CD4-positive, alpha-beta memory T cell (primary cell): ENCODE data around the gene ALMS1. TPM values are rescaled to one million over a fixed set of nuclear protein-coding genes. Genes with fewer than 3 reads are reported as not detected.
"Not testable (repeated sequence)": the region's sequence is repeated elsewhere in the genome, so short reads cannot be mapped to it uniquely, and the experiment has no call there.

Experiments
- CTCF ChIA-PET: fragments of 350-600 bp; sonication (Branson Sonifier 250); formaldehyde crosslinking; loops from one replicate; lab custom pipeline; 2021; ENCODE audit warnings: inconsistent platforms; ENCODE audit not compliant: partially characterized antibody; lab: Charles Lee
- POLR2A ChIA-PET: fragments of 350-600 bp; sonication (Branson Sonifier 250); formaldehyde crosslinking; loops from one replicate; lab custom pipeline; 2021; ENCODE audit not compliant: partially characterized antibody; lab: Charles Lee
- DNase-seq, 5 donors: peaks; one replicate each; pipeline versions ENCODE4 v3.0.0 to v3.0.0-alpha.2; 2020 to 2022; ENCODE audit warnings: mixed read lengths in 1 of 5
- H3K27ac ChIP-seq: one replicate; pipeline ENCODE4 v1.7.0; 2013; ENCODE audit warnings: low read depth, low read length
- H3K27me3 ChIP-seq: 2 replicates; pipeline ENCODE4 v1.7.0; 2013; ENCODE audit warnings: mild to moderate bottlenecking, low read length, moderate library complexity; ENCODE audit not compliant: insufficient read depth
- H3K36me3 ChIP-seq: 2 replicates; pipeline ENCODE4 v1.7.0; 2013; ENCODE audit warnings: mild to moderate bottlenecking, low read length, moderate library complexity; ENCODE audit not compliant: insufficient read depth
- H3K4me1 ChIP-seq: 2 replicates; pipeline ENCODE4 v1.7.0; 2013; ENCODE audit warnings: mild to moderate bottlenecking, low read length, moderate library complexity; ENCODE audit not compliant: insufficient read depth
- H3K4me3 ChIP-seq, 2 donors: one replicate each; pipeline ENCODE4 v1.7.0; 2013; ENCODE audit warnings: low read length in 2 of 2, mild to moderate bottlenecking in 1 of 2
- H3K9me3 ChIP-seq, 2 donors: one replicate each; pipeline ENCODE4 v1.7.0; 2013; ENCODE audit warnings: low read length in 2 of 2, control low read depth in 1 of 2; ENCODE audit not compliant: control insufficient read depth in 1 of 2
- H3K27ac Mint-ChIP-seq, 7 donors: one replicate each; pipeline ENCODE4 v1.8.0; 2020 to 2021; ENCODE audit warnings: mixed read lengths in 7 of 7, mild to moderate bottlenecking in 6 of 7, inconsistent platforms in 3 of 7, moderate library complexity in 3 of 7
- H3K27me3 Mint-ChIP-seq, 2 donors: one replicate each; pipeline ENCODE4 v1.8.0; 2020 to 2021; ENCODE audit warnings: mixed read lengths in 2 of 2
- H3K36me3 Mint-ChIP-seq, 2 donors: one replicate each; pipeline ENCODE4 v1.8.0; 2020 to 2021; ENCODE audit warnings: mixed read lengths in 2 of 2, inconsistent platforms in 1 of 2, mild to moderate bottlenecking in 1 of 2
- H3K4me1 Mint-ChIP-seq, 4 donors: one replicate each; pipeline ENCODE4 v1.8.0; 2020 to 2021; ENCODE audit warnings: mixed read lengths in 4 of 4, mild to moderate bottlenecking in 1 of 4
- H3K4me3 Mint-ChIP-seq, 8 donors: one replicate each; pipeline ENCODE4 v1.8.0; 2020 to 2021; ENCODE audit warnings: mixed read lengths in 8 of 8, mild to moderate bottlenecking in 7 of 8, moderate library complexity in 6 of 8, inconsistent platforms in 3 of 8
- H3K9me3 Mint-ChIP-seq, 8 donors: one replicate each; pipeline ENCODE4 v1.8.0; 2020 to 2021; ENCODE audit warnings: mixed read lengths in 8 of 8, mild to moderate bottlenecking in 5 of 8, inconsistent platforms in 3 of 8, moderate library complexity in 1 of 8
- intact Hi-C: fragments of 100-400 bp; cut with micrococcal nuclease; formaldehyde crosslinking; loops from one replicate; pipeline ENCODE4 v1.15.1; 2023
- polyA plus RNA-seq, 2 donors: library from polyadenylated mRNA; unstranded; fragments of 300-500 nt; fragmentation: Illumina TruSeq; gene quantifications; one replicate each; pipeline ENCODE4 v1.2.3, GENCODE V29; 2021
- total RNA-seq, 2 experiments: library from RNA; stranded (reverse); gene quantifications; one replicate each; pipeline ENCODE4 v1.2.3, GENCODE V29; 2021

The ALMS1 gene
- total and polyA plus RNA-seq, 4 experiments from 2014 or later, result 0.83 to 42.9 (median 19.5) TPM

DNA sequence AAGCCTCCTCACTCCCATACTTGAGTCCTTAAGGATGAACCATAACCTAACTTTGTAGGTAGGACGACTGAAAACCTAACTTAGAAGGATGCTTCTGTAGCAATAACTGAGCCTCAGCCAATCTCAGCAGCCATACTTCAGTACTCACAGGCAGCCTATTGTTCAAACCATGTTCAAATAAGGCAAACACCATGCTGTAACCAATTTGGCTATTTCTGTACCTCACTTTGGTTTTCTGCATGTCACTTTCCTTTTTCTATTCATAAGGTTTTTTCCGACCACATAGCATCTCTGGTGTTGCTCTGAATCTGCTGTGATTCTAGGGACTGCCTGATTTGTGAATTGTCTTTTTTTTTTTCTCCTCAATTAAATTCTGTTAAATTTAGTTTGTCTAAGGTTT lies 242.9 kb downstream of the ALMS1 start:
- CTCF ChIA-PET, H3K4me1 ChIP-seq, POLR2A ChIA-PET, H3K27ac Mint-ChIP-seq, H3K36me3 ChIP-seq, intact Hi-C loops, H3K27ac ChIP-seq, H3K36me3 Mint-ChIP-seq, H3K4me1 Mint-ChIP-seq, H3K27me3 ChIP-seq, H3K4me3 Mint-ChIP-seq, DNase-seq, H3K27me3 Mint-ChIP-seq, H3K9me3 ChIP-seq, H3K4me3 ChIP-seq: not testable (repeated sequence)
- H3K9me3 Mint-ChIP-seq, result peaks cover 0 to 17% (median 5%) of the 10 kb centered on the region in 8 donors

DNA sequence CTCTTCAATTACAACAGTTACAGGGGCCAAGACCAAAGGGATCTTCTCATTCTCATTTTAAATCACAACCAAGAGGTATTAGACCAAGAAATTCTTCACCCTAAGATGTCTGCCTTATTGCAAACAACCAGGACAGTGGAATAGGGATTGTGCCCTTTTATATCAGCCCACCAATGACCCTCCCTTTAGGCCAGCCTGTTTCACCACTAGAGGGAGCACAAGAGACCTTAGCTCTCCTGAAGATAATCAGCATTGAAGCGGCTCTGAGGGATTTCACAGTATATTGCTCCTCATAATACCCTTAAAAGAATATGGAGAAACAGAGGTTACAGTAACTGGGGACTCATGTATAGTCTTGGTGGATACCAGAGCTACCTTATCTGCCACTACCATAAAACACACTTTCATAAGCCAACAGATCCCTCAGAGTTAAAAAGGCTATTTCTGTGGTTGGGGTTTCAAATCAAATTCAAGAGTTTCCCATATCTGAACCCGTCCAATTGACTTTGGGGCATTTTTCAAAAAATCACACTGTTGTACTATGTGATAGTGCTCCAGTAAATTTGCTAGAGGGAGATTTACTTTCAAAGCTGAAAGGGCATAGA lies 245.1 kb downstream of the ALMS1 start:
- H3K27ac Mint-ChIP-seq, H3K4me3 Mint-ChIP-seq: not testable (repeated sequence)

DNA sequence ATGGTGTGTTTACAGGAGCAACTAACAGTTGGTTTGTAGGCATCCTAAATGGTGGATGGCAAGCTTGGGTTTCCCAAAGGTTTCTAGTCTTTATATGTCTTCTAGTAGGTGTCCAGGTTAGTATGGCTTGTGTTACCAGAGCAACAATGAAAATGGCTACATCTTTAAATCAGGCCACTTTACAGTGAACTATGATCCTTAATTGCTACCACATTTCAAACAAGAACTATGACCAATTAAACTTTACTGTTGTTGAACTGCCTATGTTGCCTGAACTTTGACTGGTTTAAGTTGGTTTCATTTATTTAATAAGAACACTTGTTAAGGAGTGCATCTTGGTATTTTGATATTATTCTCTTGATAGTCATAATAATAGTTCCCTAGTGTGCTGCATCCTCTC lies 251.3 kb downstream of the ALMS1 start:
- intact Hi-C loops, H3K36me3 Mint-ChIP-seq, H3K9me3 ChIP-seq, H3K4me3 ChIP-seq, H3K27ac ChIP-seq, H3K4me1 ChIP-seq, H3K4me3 Mint-ChIP-seq, H3K36me3 ChIP-seq, POLR2A ChIA-PET, H3K27me3 Mint-ChIP-seq, DNase-seq, H3K27ac Mint-ChIP-seq, CTCF ChIA-PET, H3K4me1 Mint-ChIP-seq, H3K27me3 ChIP-seq: not testable (repeated sequence)
- H3K9me3 Mint-ChIP-seq, result peaks cover 0 to 18% (median 4%) of the 10 kb centered on the region in 8 donors

More for the DNA sequence above, 245.1 kb downstream of the ALMS1 start:
- H3K4me3 ChIP-seq, H3K27ac ChIP-seq, POLR2A ChIA-PET, H3K27me3 Mint-ChIP-seq, H3K36me3 ChIP-seq, intact Hi-C loops, H3K36me3 Mint-ChIP-seq, H3K9me3 ChIP-seq, H3K27me3 ChIP-seq, H3K4me1 ChIP-seq, H3K4me1 Mint-ChIP-seq: not testable (repeated sequence)
- H3K9me3 Mint-ChIP-seq, result peaks cover 0 to 17% (median 5%) of the 10 kb centered on the region in 8 donors
- DNase-seq, result peak in 4 of 5 donors; percentile 2 to 9 (median 5)
- CTCF ChIA-PET, result interaction anchor here (1.0 to 1.4 kb wide), 3 partner anchors 11 to 62 kb away, joined by 3 to 4 read pairs (median 3); partner anchors contain the start of gene NAT8

DNA sequence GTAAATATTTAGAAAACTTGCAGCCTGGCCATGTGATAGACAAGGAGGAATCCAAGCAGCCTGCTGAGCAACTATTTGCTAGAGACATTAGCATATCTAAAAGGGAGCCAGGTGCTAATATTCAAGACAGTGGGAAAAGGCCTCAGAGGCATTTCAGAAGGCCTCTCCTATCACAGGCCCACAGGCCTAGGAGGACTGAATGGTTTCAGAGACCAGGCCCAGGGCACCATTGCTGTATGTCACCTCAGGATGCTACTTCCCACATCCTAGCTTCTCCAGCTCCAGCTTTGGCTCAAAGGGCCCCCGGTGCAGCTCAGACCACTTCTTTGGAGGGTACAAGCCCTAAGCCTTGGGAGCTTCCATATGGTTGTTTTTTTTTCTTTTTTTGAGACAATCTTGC lies 252.8 kb downstream of the ALMS1 start:
- no peak for DNase-seq
- Mint-ChIP-seq H3K27ac (no peak overlapping the region), H3K27me3 (peaks cover 4 to 7% of the 10 kb centered on the region in 2 donors), H3K4me3 (no peak overlapping the region), H3K9me3 (peaks cover 0 to 18% (median 4%) of the 10 kb centered on the region in 8 donors), H3K36me3 (no peaks in the 10 kb centered on the region), H3K4me1 (no peaks in the 10 kb centered on the region)
- ChIA-PET POLR2A (no interaction called here), CTCF (no interaction called here)
- no peaks in the 10 kb centered on the region for H3K27me3 ChIP-seq
- no peak overlapping the region for H3K27ac ChIP-seq
- no peaks in the 10 kb centered on the region for H3K4me1 ChIP-seq
- intact Hi-C loops, result no loop called here
- no peak overlapping the region for H3K4me3 ChIP-seq
- H3K9me3 ChIP-seq, result peaks cover 0 to 5% of the 10 kb centered on the region in 2 donors
- no peaks in the 10 kb centered on the region for H3K36me3 ChIP-seq

DNA sequence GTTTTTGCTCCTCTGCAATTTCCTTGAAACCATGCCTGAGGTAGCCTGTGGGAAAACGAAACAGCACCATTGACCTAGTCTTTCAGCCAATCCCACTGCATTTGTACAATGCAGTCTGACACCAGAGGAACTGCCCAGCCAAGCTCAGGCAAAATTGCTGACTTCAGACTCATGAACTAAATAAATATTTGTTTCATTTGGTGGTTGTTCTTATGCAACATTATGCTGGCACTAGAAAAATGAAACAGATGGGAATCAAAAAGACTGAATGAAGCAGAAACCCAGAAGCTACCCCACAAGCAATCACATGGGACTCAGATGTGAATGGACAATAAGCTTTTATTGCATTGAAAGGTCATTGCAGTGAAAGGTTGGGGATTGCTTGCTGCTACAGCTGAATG lies 254.9 kb downstream of the ALMS1 start:
- Histone ChIP-seq H3K36me3 (no peaks in the 10 kb centered on the region), H3K4me1 (no peaks in the 10 kb centered on the region), H3K4me3 (no peak overlapping the region), H3K9me3 (peaks cover 0 to 5% of the 10 kb centered on the region in 2 donors), H3K27ac (no peak overlapping the region), H3K27me3 (no peaks in the 10 kb centered on the region)
- no peaks in the 10 kb centered on the region for H3K4me1 Mint-ChIP-seq
- intact Hi-C loops, result no loop called here
- DNase-seq, result no peak
- POLR2A ChIA-PET, result no interaction called here
- H3K27me3 Mint-ChIP-seq, result peaks cover 4 to 19% of the 10 kb centered on the region in 2 donors
- CTCF ChIA-PET, result no interaction called here
- H3K4me3 Mint-ChIP-seq, result no peak overlapping the region
- peaks cover 0 to 18% (median 5%) of the 10 kb centered on the region in 8 donors for H3K9me3 Mint-ChIP-seq
- H3K36me3 Mint-ChIP-seq, result no peaks in the 10 kb centered on the region
- H3K27ac Mint-ChIP-seq, result no peak overlapping the region

DNA sequence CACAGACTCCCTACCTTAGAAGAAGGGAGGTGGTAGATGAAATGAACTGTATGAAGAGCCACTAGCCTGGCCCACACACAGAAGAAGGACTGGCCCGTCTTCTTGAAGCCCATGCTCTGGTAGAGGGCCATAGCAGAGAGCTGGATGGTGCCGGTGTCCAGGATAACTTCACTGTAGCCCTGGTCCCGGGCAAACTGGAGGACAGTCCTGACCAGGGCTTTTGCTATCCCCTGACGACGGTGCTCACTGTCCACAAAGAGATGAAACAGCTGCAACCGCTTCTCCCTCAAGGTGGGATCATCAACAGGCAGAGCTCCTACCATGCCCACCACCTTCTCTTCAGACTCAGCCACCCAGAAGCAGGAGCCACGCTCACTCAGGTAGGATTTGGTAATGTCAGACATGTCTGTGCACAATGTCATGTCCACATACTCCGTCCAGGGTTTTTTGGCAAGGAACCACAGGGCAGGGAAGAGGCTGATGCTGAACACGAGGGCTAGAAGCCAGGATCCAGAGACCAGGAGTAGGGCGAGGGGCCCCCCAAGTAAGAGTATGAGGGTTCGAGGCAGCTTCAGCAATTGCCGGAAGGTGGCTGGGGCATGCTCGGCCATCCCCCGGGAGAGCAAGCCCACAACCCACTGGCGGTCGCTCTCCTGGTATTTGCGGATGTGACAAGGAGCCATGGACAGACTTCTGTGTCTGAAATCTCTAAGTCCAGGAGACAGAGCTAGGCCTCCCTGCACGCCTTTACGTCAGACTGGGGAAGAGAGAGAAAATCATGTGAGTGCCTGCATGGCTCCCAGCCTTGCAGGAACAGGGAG lies 255.5 kb downstream of the ALMS1 start:
- Mint-ChIP-seq H3K4me3 (no peak overlapping the region), H3K4me1 (no peaks in the 10 kb centered on the region), H3K36me3 (no peaks in the 10 kb centered on the region), H3K9me3 (peaks cover 0 to 18% (median 5%) of the 10 kb centered on the region in 8 donors), H3K27ac (no peak overlapping the region), H3K27me3 (peaks cover 5 to 20% of the 10 kb centered on the region in 2 donors)
- CTCF ChIA-PET, result interaction anchor here (1.2 kb wide), 1 partner anchor 10 kb away, joined by 4 read pairs; no protein-coding TSS in a partner anchor
- Histone ChIP-seq H3K4me3 (no peak overlapping the region), H3K27me3 (no peaks in the 10 kb centered on the region), H3K4me1 (no peaks in the 10 kb centered on the region), H3K36me3 (no peaks in the 10 kb centered on the region), H3K27ac (no peak overlapping the region), H3K9me3 (peaks cover 0 to 5% of the 10 kb centered on the region in 2 donors)
- intact Hi-C loops, result no loop called here
- DNase-seq, result no peak
- POLR2A ChIA-PET, result no interaction called here

DNA sequence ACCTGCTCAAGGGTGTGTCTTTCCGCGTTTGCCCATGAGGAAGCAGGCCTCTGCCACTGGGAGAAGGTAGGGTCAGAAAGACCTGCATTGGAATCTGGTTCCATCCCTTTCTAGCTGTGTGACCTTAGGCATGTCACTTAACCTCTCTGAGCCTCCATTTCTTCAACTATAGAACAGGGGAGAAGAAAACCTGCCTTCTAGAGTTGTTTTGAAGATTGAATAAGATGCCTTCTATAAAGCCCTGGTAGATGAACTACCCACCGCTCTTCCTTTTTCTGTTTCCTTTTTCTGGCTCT lies 256.1 kb downstream of the ALMS1 start:
- peaks cover 5 to 21% of the 10 kb centered on the region in 2 donors for H3K27me3 Mint-ChIP-seq
- CTCF ChIA-PET, result interaction anchor here (1.2 kb wide), 1 partner anchor 11 kb away, joined by 4 read pairs; no protein-coding TSS in a partner anchor
- Histone ChIP-seq H3K27ac (no peak overlapping the region), H3K36me3 (no peaks in the 10 kb centered on the region), H3K4me1 (no peaks in the 10 kb centered on the region), H3K27me3 (no peaks in the 10 kb centered on the region), H3K9me3 (peaks cover 0 to 5% of the 10 kb centered on the region in 2 donors), H3K4me3 (no peak overlapping the region)
- POLR2A ChIA-PET, result no interaction called here
- H3K9me3 Mint-ChIP-seq, result peaks cover 0 to 18% (median 5%) of the 10 kb centered on the region in 8 donors
- H3K36me3 Mint-ChIP-seq, result no peaks in the 10 kb centered on the region
- DNase-seq, result no peak
- no peak overlapping the region for H3K27ac Mint-ChIP-seq
- H3K4me1 Mint-ChIP-seq, result no peaks in the 10 kb centered on the region
- intact Hi-C loops, result no loop called here
- peak overlapping the region in 1 of 8 donors; percentile 44 for H3K4me3 Mint-ChIP-seq
